ENCODE data around the gene CRBN. TPM values are rescaled to one million over a fixed set of nuclear protein-coding genes. Genes with fewer than 3 reads are reported as not detected.

Gene CRBN
- total RNA-seq, 2 experiments from 2014 or later, result 38.4 to 42.6 TPM

GRCh38 chr3:3137526-3137925 lies 42.0 kb downstream of the CRBN start:
- CTCF ChIA-PET, result no interaction called here
- ATAC-seq (no peak), DNase-seq (no peak)
- intact Hi-C loops (cut with DNase I, micrococcal nuclease), result no loop called here
- Mint-ChIP-seq H3K4me3 (no peak overlapping the region), H3K27me3 (no peaks in the 10 kb centered on the region), H3K9me3 (ENCODE audit: low read depth) (no peaks in the 10 kb centered on the region), H3K27ac (peak overlapping the region; percentile 39), H3K36me3 (ENCODE audit: low read depth) (peaks cover 72% of the 10 kb centered on the region), H3K4me1 (peaks cover 55% of the 10 kb centered on the region)
- POLR2A ChIA-PET, result no interaction called here

DNA sequence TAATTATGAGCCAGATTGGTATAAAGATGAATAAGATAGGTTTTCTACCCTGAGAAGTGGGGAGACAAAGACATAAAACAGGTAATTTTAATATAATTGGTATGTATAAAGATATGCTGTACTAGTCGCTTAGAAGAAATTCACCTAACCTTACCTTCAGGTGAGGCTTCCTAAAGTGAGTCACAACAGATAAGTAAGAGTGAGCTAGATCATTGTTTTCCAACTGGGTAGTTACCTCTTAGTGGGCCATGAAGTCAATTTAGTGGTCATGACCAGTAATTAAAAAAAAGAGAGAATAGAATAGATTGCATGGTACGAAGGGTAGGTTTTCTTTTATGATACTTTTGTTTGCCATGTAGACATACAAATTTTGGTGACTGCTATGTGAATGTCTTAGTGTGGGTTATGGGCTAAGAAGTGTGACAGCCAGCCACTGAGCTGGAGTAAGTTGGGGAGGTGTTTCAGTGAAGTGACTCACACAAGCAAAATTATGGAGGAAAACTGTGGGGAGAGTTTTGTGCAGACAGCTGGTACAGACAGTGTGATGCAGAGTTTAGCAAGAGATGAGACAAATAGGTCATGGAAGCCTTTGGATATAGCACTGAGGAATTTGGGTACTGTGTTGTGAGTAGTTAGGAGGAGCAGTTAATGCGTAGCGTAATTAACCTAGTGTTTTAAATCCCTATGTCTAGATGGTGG lies 44.6 kb downstream of the CRBN start:
- Mint-ChIP-seq H3K9me3 (ENCODE audit: low read depth) (no peaks in the 10 kb centered on the region), H3K36me3 (ENCODE audit: low read depth) (peaks cover 65% of the 10 kb centered on the region), H3K4me1 (peaks cover 51% of the 10 kb centered on the region), H3K27me3 (no peaks in the 10 kb centered on the region), H3K27ac (peak overlapping the region; percentile 80), H3K4me3 (no peak overlapping the region)
- peak; percentile 87 for ATAC-seq
- intact Hi-C loops (cut with DNase I, micrococcal nuclease), result loop anchor here in 1 of 2 experiments (2.0 kb wide), 1 partner anchor 16 kb away; no protein-coding TSS in a partner anchor
- DNase-seq, result peak; percentile 25
- CTCF ChIA-PET, result interaction anchor here (0.8 to 1.6 kb wide), 4 partner anchors 36 to 213 kb away, joined by 3 to 8 read pairs (median 5); no protein-coding TSS in a partner anchor
- POLR2A ChIA-PET, result no interaction called here

DNA sequence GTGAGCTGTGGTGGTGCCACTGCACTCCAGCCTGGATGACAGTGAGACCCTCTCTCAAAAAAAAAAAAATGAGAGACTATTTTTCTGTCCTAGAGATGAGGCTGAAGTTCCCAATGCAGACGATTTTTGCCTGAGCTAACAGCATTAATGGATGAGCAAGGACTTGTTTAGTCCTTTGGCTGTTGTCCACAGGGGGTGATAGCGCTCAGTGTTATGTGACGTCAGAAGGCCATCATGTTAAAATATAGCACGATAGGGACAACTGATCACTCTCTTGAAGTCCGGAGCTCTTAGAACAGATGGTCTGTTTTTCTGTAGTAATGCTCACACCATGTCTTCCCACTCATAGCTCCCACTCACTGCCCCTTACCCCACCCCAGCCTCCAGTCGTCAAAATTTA lies 46.0 kb downstream of the CRBN start:
- Mint-ChIP-seq H3K4me3 (no peak overlapping the region), H3K4me1 (peaks cover 56% of the 10 kb centered on the region), H3K27me3 (no peaks in the 10 kb centered on the region), H3K27ac (peak overlapping the region; percentile 80), H3K9me3 (ENCODE audit: low read depth) (no peaks in the 10 kb centered on the region), H3K36me3 (ENCODE audit: low read depth) (peaks cover 64% of the 10 kb centered on the region)
- CTCF ChIA-PET, result interaction anchor here (1.2 to 1.6 kb wide), 2 partner anchors 37 to 44 kb away, joined by 4 to 8 read pairs; no protein-coding TSS in a partner anchor
- no peak for ATAC-seq
- DNase-seq, result no peak
- intact Hi-C loops (cut with DNase I, micrococcal nuclease), result no loop called here
- POLR2A ChIA-PET, result no interaction called here

GRCh38 chr3:3129579-3129978 lies 49.9 kb downstream of the CRBN start:
- no peak for ATAC-seq
- intact Hi-C loops (cut with DNase I, micrococcal nuclease), result loop anchor here in 1 of 2 experiments (5.0 kb wide), 1 partner anchor 102 kb away; no protein-coding TSS in a partner anchor
- Mint-ChIP-seq H3K9me3 (ENCODE audit: low read depth) (no peaks in the 10 kb centered on the region), H3K4me1 (peaks cover 48% of the 10 kb centered on the region), H3K27ac (no peak overlapping the region), H3K4me3 (no peak overlapping the region), H3K36me3 (ENCODE audit: low read depth) (peaks cover 52% of the 10 kb centered on the region), H3K27me3 (no peaks in the 10 kb centered on the region)
- ChIA-PET CTCF (interaction anchor here (0.5 to 1.1 kb wide), 4 partner anchors 10 to 43 kb away, joined by 3 to 6 read pairs (median 4); no protein-coding TSS in a partner anchor), POLR2A (interaction anchor here (0.5 to 1.3 kb wide), 4 partner anchors 13 to 1221 kb away, joined by 3 to 6 read pairs (median 3); no protein-coding TSS in a partner anchor)
- no peak for DNase-seq

DNA sequence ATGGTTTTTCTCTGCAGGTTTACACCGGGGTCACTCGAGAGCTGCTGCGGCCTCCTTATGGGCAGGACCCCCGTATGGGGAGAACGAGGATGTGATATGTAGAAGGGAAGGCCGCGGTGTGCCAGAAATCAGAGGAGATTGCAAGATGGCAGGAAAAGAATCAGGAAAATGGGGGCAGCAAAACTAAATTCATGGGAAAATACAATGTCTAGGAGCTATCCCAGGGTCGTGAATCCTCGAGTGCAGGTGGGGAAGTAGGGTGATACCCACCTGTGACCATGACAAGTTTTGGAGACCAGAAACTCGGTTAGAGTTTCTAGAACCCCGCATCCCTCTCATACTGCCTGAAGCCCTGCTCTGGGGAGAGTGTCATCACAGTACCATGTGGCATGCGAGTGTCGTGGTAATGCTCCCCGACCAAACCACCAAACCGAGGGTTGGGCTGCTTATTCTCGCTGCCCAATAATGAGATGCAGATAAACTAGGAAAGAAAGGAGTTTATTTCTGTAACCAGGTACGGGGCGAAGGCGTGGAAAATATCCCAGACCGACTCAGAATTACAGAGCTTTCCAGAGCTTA lies 52.0 kb downstream of the CRBN start:
- peaks cover 30% of the 10 kb centered on the region for H3K4me1 Mint-ChIP-seq
- peak overlapping the region; percentile 99 for H3K27ac Mint-ChIP-seq
- intact Hi-C loops (cut with DNase I, micrococcal nuclease), result loop anchor here (1.0 to 5.0 kb wide), 4 partner anchors 51 to 1365 kb away; partner anchors contain the start of genes CRBN (in 1 of the 2), ITPR1 (in 1 of the 2) and SETMAR (in 1 of the 2)
- H3K4me3 Mint-ChIP-seq, result peak overlapping the region; percentile 99
- POLR2A ChIA-PET, result no interaction called here
- H3K9me3 Mint-ChIP-seq (ENCODE audit: low read depth), result no peaks in the 10 kb centered on the region
- peaks cover 39% of the 10 kb centered on the region for H3K36me3 Mint-ChIP-seq (ENCODE audit: low read depth)
- CTCF ChIA-PET, result interaction anchor here (0.7 to 1.4 kb wide), 2 partner anchors 9 to 14 kb away, joined by 3 to 4 read pairs; no protein-coding TSS in a partner anchor
- ATAC-seq (peak; percentile 37), DNase-seq (peak; percentile 62)
- no peaks in the 10 kb centered on the region for H3K27me3 Mint-ChIP-seq

- H3K27me3 Mint-ChIP-seq, result no peaks in the 10 kb centered on the region
- CTCF ChIA-PET, result interaction anchor here (1.4 kb wide), 1 partner anchor 15 kb away, joined by 4 read pairs; no protein-coding TSS in a partner anchor
- POLR2A ChIA-PET, result no interaction called here
- peak within 1 kb of the TSS; percentile 99 for H3K4me3 Mint-ChIP-seq
- ATAC-seq, result peak; percentile 91
- peak; percentile 98 for DNase-seq
- intact Hi-C loops (cut with DNase I, micrococcal nuclease), result loop anchor here (1.0 to 5.0 kb wide), 5 partner anchors 52 to 1366 kb away; partner anchors contain the start of genes CRBN (in 2 of the 2), ITPR1 (in 1 of the 2) and SETMAR (in 1 of the 2)
- H3K4me1 Mint-ChIP-seq, result peaks cover 30% of the 10 kb centered on the region
- peak within 1 kb of the TSS; percentile 99 for H3K27ac Mint-ChIP-seq
- no peaks in the 10 kb centered on the region for H3K9me3 Mint-ChIP-seq (ENCODE audit: low read depth)
- peaks cover 39% of the 10 kb centered on the region for H3K36me3 Mint-ChIP-seq (ENCODE audit: low read depth)
These were observed 52.7 kb downstream of the CRBN start, which contains the start of gene TRNT1 for GRCh38 chr3:3126477-3127431. TSS of gene TRNT1 (plus strand) at chr3:3126940. CDS start at chr3:3129041, 2,101 bp downstream.

DNA sequence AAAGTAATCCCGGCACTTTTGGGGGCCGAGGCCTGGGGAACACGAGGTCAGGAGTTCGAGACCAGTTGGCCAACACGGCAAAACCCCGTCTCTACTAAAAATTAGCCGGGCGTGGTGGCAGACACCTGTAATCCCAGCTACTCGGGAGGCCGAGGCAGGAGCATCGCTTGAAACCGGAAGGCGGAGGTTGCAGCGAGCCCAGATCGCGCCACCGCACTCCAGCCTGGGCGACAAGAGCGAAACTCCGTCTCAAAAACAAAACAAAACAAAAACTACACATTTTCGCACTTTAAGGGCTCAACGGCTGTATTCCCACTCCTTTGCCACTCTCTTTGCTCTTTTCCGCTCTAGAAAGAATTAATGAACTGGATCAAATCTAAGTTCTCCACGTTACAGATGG lies 53.5 kb downstream of the CRBN start:
- CTCF ChIA-PET, result no interaction called here
- DNase-seq (no peak), ATAC-seq (no peak)
- intact Hi-C loops (cut with DNase I, micrococcal nuclease), result loop anchor here (1.0 to 5.0 kb wide), 4 partner anchors 53 to 1367 kb away; partner anchors contain the start of genes CRBN (in 2 of the 2) and ITPR1 (in 1 of the 2)
- Mint-ChIP-seq H3K9me3 (ENCODE audit: low read depth) (no peaks in the 10 kb centered on the region), H3K27me3 (no peaks in the 10 kb centered on the region), H3K4me1 (peaks cover 30% of the 10 kb centered on the region), H3K27ac (peak overlapping the region; percentile 92), H3K4me3 (peak overlapping the region; percentile 99), H3K36me3 (ENCODE audit: low read depth) (peaks cover 35% of the 10 kb centered on the region)
- POLR2A ChIA-PET, result no interaction called here

- Mint-ChIP-seq H3K4me3 (no peak overlapping the region), H3K4me1 (peaks cover 5% of the 10 kb centered on the region), H3K36me3 (ENCODE audit: low read depth) (no peaks in the 10 kb centered on the region), H3K9me3 (ENCODE audit: low read depth) (no peaks in the 10 kb centered on the region), H3K27ac (no peak overlapping the region), H3K27me3 (no peaks in the 10 kb centered on the region)
- ChIA-PET POLR2A (no interaction called here), CTCF (interaction anchor here (0.6 kb wide), 1 partner anchor 365 kb away, joined by 4 read pairs; no protein-coding TSS in a partner anchor)
- peak; percentile 86 for ATAC-seq
- intact Hi-C loops (cut with DNase I, micrococcal nuclease), result no loop called here
- DNase-seq, result peak; percentile 25
These were observed 60.1 kb downstream of the CRBN start for GRCh38 chr3:3119393-3119851.

DNA sequence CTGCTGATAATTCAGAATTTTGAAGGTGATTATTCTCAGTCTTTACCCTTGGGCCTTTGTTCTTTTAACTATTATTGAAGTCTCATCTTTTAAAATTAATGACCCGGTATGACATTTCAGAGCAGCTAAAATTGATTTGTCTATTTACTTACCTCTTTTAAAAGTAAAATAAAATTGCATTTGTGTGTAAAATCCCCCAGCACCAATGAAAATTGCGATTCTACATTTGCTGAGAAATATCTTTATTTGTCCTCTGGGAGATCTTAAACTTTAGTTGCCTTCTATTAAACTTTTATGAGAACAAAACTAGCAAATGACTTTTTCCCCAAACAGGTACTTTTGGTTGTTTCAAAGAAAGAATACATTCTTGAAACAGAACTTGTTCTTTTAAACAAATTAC lies 61.8 kb downstream of the CRBN start:
- DNase-seq, result no peak
- H3K4me3 Mint-ChIP-seq, result no peak overlapping the region
- no peak overlapping the region for H3K27ac Mint-ChIP-seq
- H3K36me3 Mint-ChIP-seq (ENCODE audit: low read depth), result no peaks in the 10 kb centered on the region
- H3K27me3 Mint-ChIP-seq, result no peaks in the 10 kb centered on the region
- ChIA-PET CTCF (no interaction called here), POLR2A (no interaction called here)
- intact Hi-C loops (cut with DNase I, micrococcal nuclease), result no loop called here
- peaks cover 5% of the 10 kb centered on the region for H3K4me1 Mint-ChIP-seq
- no peaks in the 10 kb centered on the region for H3K9me3 Mint-ChIP-seq (ENCODE audit: low read depth)
- ATAC-seq, result no peak

GRCh38 chr3:3113042-3113709 lies 66.3 kb downstream of the CRBN start:
- Mint-ChIP-seq H3K27me3 (no peaks in the 10 kb centered on the region), H3K4me3 (no peak overlapping the region), H3K9me3 (ENCODE audit: low read depth) (no peaks in the 10 kb centered on the region), H3K36me3 (ENCODE audit: low read depth) (no peaks in the 10 kb centered on the region), H3K27ac (no peak overlapping the region), H3K4me1 (peaks cover 14% of the 10 kb centered on the region)
- intact Hi-C loops (cut with DNase I, micrococcal nuclease), result no loop called here
- DNase-seq (no peak), ATAC-seq (no peak)
- ChIA-PET POLR2A (no interaction called here), CTCF (interaction anchor here (0.5 kb wide), 1 partner anchor 110 kb away, joined by 3 read pairs; no protein-coding TSS in a partner anchor)

Measured in activated CD4-positive, alpha-beta T cell treated with anti-CD3 and anti-CD28 coated beads for 36 hours (primary cell).